Stomach (tissue), 4 donors: Measurements from ENCODE around the gene TMEM135.

ENCODE experiments used
- EP300 ChIP-seq: sonication (generic); formaldehyde crosslinking; IDR thresholded peaks from one replicate; pipeline ENCODE4 v1.6.1; 2017; ENCODE audit warnings: antibody characterized with exemption
- POLR2A ChIP-seq, 4 donors: fragments of 450-650 bp; IDR thresholded peaks; one replicate each; pipeline ENCODE4 v1.6.1; 2016; ENCODE audit warnings: antibody characterized with exemption in 4 of 4, control low read depth in 2 of 4, mild to moderate bottlenecking in 1 of 4, moderate library complexity in 1 of 4
- POLR2AphosphoS5 ChIP-seq, 3 donors: sonication (generic); formaldehyde crosslinking; IDR thresholded peaks; one replicate each; pipeline ENCODE4 v1.6.1; 2016; ENCODE audit warnings: antibody characterized with exemption in 3 of 3
- TF ChIP-seq, protein P1 (sequence below), 7 experiments: fragments of 450-650 bp in 4 of 7; fragments of 200-600 bp in 3 of 7; sonication (generic) in 3 of 7; IDR thresholded peaks; one replicate each; pipeline ENCODE4 v1.5.1; 2016 to 2019; ENCODE audit warnings: antibody characterized with exemption in 7 of 7, control low read depth in 2 of 7, mild to moderate bottlenecking in 1 of 7

DNA sequence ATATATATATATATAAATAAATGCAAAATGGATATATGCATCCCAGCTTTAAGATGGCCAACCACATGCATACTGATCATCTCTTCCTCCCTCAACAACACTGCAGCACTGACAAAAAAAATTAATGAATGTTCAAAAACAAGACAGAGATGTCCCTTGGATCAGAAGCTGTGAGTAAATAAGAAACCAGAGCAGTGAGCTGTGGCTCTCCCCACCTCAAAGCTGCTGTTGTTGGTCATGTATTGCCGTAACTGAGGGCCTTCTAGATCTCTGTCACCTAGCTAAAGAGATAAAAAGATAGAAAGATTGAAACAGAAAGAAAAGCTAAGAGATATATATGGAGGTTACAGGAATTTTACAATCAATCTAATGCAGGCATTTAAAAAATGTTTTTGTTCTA lies 15.5 kb upstream of the TMEM135 start:
- TF ChIP-seq POLR2A (IDR thresholded peaks at IDR 0.05) = no peak
- TF ChIP-seq, protein P1, sequence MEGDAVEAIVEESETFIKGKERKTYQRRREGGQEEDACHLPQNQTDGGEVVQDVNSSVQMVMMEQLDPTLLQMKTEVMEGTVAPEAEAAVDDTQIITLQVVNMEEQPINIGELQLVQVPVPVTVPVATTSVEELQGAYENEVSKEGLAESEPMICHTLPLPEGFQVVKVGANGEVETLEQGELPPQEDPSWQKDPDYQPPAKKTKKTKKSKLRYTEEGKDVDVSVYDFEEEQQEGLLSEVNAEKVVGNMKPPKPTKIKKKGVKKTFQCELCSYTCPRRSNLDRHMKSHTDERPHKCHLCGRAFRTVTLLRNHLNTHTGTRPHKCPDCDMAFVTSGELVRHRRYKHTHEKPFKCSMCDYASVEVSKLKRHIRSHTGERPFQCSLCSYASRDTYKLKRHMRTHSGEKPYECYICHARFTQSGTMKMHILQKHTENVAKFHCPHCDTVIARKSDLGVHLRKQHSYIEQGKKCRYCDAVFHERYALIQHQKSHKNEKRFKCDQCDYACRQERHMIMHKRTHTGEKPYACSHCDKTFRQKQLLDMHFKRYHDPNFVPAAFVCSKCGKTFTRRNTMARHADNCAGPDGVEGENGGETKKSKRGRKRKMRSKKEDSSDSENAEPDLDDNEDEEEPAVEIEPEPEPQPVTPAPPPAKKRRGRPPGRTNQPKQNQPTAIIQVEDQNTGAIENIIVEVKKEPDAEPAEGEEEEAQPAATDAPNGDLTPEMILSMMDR (IDR thresholded peaks at IDR 0.05) = no peak
- no peak for TF ChIP-seq POLR2AphosphoS5 (IDR thresholded peaks at IDR 0.05)
- TF ChIP-seq EP300 = no peak
